Breast epithelium (tissue), 4 donors: ENCODE results near the gene APBB2. TPM values are rescaled to one million over a fixed set of nuclear protein-coding genes. Genes with fewer than 3 reads are reported as not detected.
A peak's percentile ranks its signal among the peaks of the same experiment; 100 is the strongest.

Source experiments
- DNase-seq, 2 donors: peaks; one replicate each; pipeline ENCODE4 v3.0.0-alpha.2; 2019; ENCODE audit warnings: low spot score in 2 of 2
- H3K27ac ChIP-seq, 2 donors: fragments of 200-600 bp; sonication (generic) in 1 of 2; one replicate each; pipeline ENCODE4 v1.5.1; 2016 to 2019; ENCODE audit warnings: mild to moderate bottlenecking in 1 of 2
- H3K27me3 ChIP-seq, 2 donors: fragments of 200-600 bp; sonication (generic) in 1 of 2; one replicate each; pipeline versions ENCODE4 v1.5.1 to v1.6.0; 2017 to 2019; ENCODE audit warnings: control low read depth in 1 of 2, mild to moderate bottlenecking in 1 of 2
- H3K36me3 ChIP-seq: fragments of 200-600 bp; one replicate; pipeline ENCODE4 v1.5.1; 2019
- H3K4me1 ChIP-seq, 2 donors: fragments of 200-600 bp; sonication (generic); one replicate each; pipeline ENCODE4 v1.5.1; 2016 to 2019; ENCODE audit warnings: control low read depth in 1 of 2
- H3K4me3 ChIP-seq, 3 donors: fragments of 200-600 bp; sonication (generic); 1 replicate in 2 of 3; 2 replicates in 1 of 3; pipeline ENCODE4 v1.5.1; 2016 to 2019; ENCODE audit warnings: mild to moderate bottlenecking in 3 of 3, moderate library complexity in 2 of 3
- H3K9me3 ChIP-seq, 2 donors: fragments of 200-600 bp; sonication (generic) in 1 of 2; one replicate each; pipeline ENCODE4 v1.5.1; 2016 to 2019; ENCODE audit warnings: control low read depth in 1 of 2
- CTCF ChIP-seq, 3 donors: fragments of 450-650 bp; IDR thresholded peaks; one replicate each; pipeline ENCODE4 v1.5.1; 2016 to 2017; ENCODE audit warnings: antibody characterized with exemption in 3 of 3, mild to moderate bottlenecking in 3 of 3, moderate library complexity in 3 of 3
- POLR2A ChIP-seq: fragments of 450-650 bp; IDR thresholded peaks from one replicate; pipeline ENCODE4 v1.6.1; 2016; ENCODE audit warnings: antibody characterized with exemption, mild to moderate bottlenecking, moderate library complexity
- POLR2AphosphoS5 ChIP-seq, 3 donors: sonication (generic); formaldehyde crosslinking; IDR thresholded peaks; one replicate each; pipeline ENCODE4 v1.6.1; 2017; ENCODE audit warnings: antibody characterized with exemption in 3 of 3
- intact Hi-C: fragments of 100-400 bp; cut with DNase I; formaldehyde crosslinking; loops from one replicate; pipeline ENCODE4 v1.15.1; 2023; ENCODE audit warnings: low total_unique reads
- total RNA-seq, 3 donors: library from RNA; depleted of rRNA; stranded (reverse); fragments of >200 nt; gene quantifications; one replicate each; pipeline ENCODE4 v1.1.0, GENCODE V29; 2016

The APBB2 gene
- total RNA-seq, 3 donors from 2014 or later = 87.4 to 192 (median 153) TPM

- peak overlapping the region; percentile 34 to 46 for H3K27ac ChIP-seq
- intact Hi-C loops = no loop called here
- peaks cover 0 to 11% of the 10 kb centered on the region in 2 donors for H3K4me1 ChIP-seq
- H3K4me3 ChIP-seq = peak overlapping the region in 1 of 3 donors; percentile 42
- TF ChIP-seq POLR2A (no peak), POLR2AphosphoS5 (IDR thresholded peaks at IDR 0.05) (no peak), CTCF (IDR thresholded peaks at IDR 0.05) (no peak)
- H3K9me3 ChIP-seq = no peaks in the 10 kb centered on the region
- no peaks in the 10 kb centered on the region for H3K27me3 ChIP-seq
- DNase-seq = no peak
- no peaks in the 10 kb centered on the region for H3K36me3 ChIP-seq
Measured at GRCh38 chr4:41185614-41186592, 28.4 kb downstream of the APBB2 start.

- H3K27ac ChIP-seq = peak overlapping the region in 1 of 2 donors; percentile 14
- peaks cover 0 to 11% of the 10 kb centered on the region in 2 donors for H3K4me1 ChIP-seq
- intact Hi-C loops = no loop called here
- TF ChIP-seq POLR2A = no peak
- no peak for TF ChIP-seq CTCF (IDR thresholded peaks at IDR 0.05)
- no peak for TF ChIP-seq POLR2AphosphoS5 (IDR thresholded peaks at IDR 0.05)
- no peaks in the 10 kb centered on the region for H3K27me3 ChIP-seq
- no peaks in the 10 kb centered on the region for H3K36me3 ChIP-seq
- DNase-seq = no peak
- no peak overlapping the region for H3K4me3 ChIP-seq
- no peaks in the 10 kb centered on the region for H3K9me3 ChIP-seq
Measured at GRCh38 chr4:41184009-41184408, 30.3 kb downstream of the APBB2 start.

- Histone ChIP-seq H3K27ac (peak overlapping the region in 1 of 2 donors; percentile 33), H3K4me3 (no peak overlapping the region), H3K9me3 (no peaks in the 10 kb centered on the region), H3K4me1 (peaks cover 5 to 18% of the 10 kb centered on the region in 2 donors), H3K36me3 (no peaks in the 10 kb centered on the region), H3K27me3 (no peaks in the 10 kb centered on the region)
- intact Hi-C loops = no loop called here
- no peak for DNase-seq
- no peak for TF ChIP-seq POLR2AphosphoS5 (IDR thresholded peaks at IDR 0.05)
- no peak for TF ChIP-seq CTCF (IDR thresholded peaks at IDR 0.05)
- TF ChIP-seq POLR2A = no peak
Measured at GRCh38 chr4:41183021-41183553, 31.3 kb downstream of the APBB2 start.

- H3K27ac ChIP-seq = no peak overlapping the region
- H3K9me3 ChIP-seq = no peaks in the 10 kb centered on the region
- DNase-seq = no peak
- no peak overlapping the region for H3K4me3 ChIP-seq
- TF ChIP-seq POLR2A (no peak), POLR2AphosphoS5 (IDR thresholded peaks at IDR 0.05) (no peak), CTCF (IDR thresholded peaks at IDR 0.05) (no peak)
- peaks cover 5 to 15% of the 10 kb centered on the region in 2 donors for H3K4me1 ChIP-seq
- intact Hi-C loops = no loop called here
- H3K27me3 ChIP-seq = no peaks in the 10 kb centered on the region
- H3K36me3 ChIP-seq = no peaks in the 10 kb centered on the region
Measured at GRCh38 chr4:41181037-41181436, 33.3 kb downstream of the APBB2 start.
